HCT116 (cell line): ENCODE measurements around the gene GRIP2. TPM values are rescaled to one million over a fixed set of nuclear protein-coding genes. Genes with fewer than 3 reads are reported as not detected.

Experiments used
- ATAC-seq: fragments of 200-7000 bp; cut with Tn5 transposase; 2 replicates; pipeline ENCODE4 v1.9.1; 2020; ENCODE audit warnings: mild to moderate bottlenecking, moderate library complexity
- BruUV-seq: library from RNA; stranded (reverse); fragments of 400-500 nt; replicated peaks from 2 replicates; lab custom pipeline; 2021; lab: Mats Ljungman, UMichigan
- CTCF ChIA-PET: fragments of 300-600 bp; sonication (Branson Sonifier 250); formaldehyde crosslinking; loops from one replicate; lab custom pipeline; 2021; ENCODE audit warnings: antibody characterized with exemption; lab: Charles Lee
- POLR2A ChIA-PET: fragments of 300-600, 350-600 bp; sonication (Branson Sonifier 250); formaldehyde crosslinking; loops from one replicate; lab custom pipeline; 2021; ENCODE audit warnings: antibody characterized with exemption; lab: Charles Lee
- RAD21 ChIA-PET, 2 experiments: fragments of 300-600 bp; sonication (Branson Sonifier 250); formaldehyde crosslinking; loops; one replicate each; lab custom pipeline; 2023; ENCODE audit warnings: low total read pairs in 2 of 2; ENCODE audit not compliant: uncharacterized antibody in 2 of 2, unreplicated experiment in 2 of 2, low non-redundant PET in 1 of 2; lab: Charles Lee
- DNase-seq: peaks from one replicate; pipeline ENCODE4 v3.0.0-alpha.2; 2010; ENCODE audit warnings: low read depth, low spot score
- H2AFZ ChIP-seq: fragments of 200-600 bp; shearing (Covaris generic), sonication (generic); 2 replicates; pipeline ENCODE4 v1.6.1; 2017; ENCODE audit warnings: low read depth, mixed run types, mixed read lengths, antibody characterized with exemption, low read length; ENCODE audit not compliant: poor library complexity, severe bottlenecking
- H3K27ac ChIP-seq: 2 replicates; pipeline ENCODE4 v1.5.1; 2012; ENCODE audit warnings: low read depth, low read length
- H3K27me3 ChIP-seq: fragments of 200-600 bp; sonication (generic); 2 replicates; pipeline ENCODE4 v1.6.1; 2016; ENCODE audit warnings: mixed run types, low read length, mixed read lengths; ENCODE audit not compliant: insufficient read depth
- H3K36me3 ChIP-seq, 2 experiments: fragments of 200-500 bp in 1 of 2; fragments of 200-600 bp in 1 of 2; sonication (Bioruptor generic) in 1 of 2; sonication (generic) in 1 of 2; 2 replicates each; pipeline versions ENCODE4 v1.5.1 to v1.6.1; 2014 to 2016; ENCODE audit warnings: low read length in 2 of 2, inconsistent platforms in 1 of 2, mixed read lengths in 1 of 2, mixed run types in 1 of 2; ENCODE audit not compliant: insufficient read depth in 2 of 2, control insufficient read depth in 1 of 2
- H3K4me1 ChIP-seq, 2 experiments: fragments of 200-600 bp in 1 of 2; sonication (generic) in 1 of 2; 2 replicates each; pipeline versions ENCODE4 v1.5.1 to v1.6.1; 2012 to 2017; ENCODE audit warnings: low read length in 2 of 2, inconsistent platforms in 1 of 2, mild to moderate bottlenecking in 1 of 2, mixed read lengths in 1 of 2, mixed run types in 1 of 2, moderate library complexity in 1 of 2; ENCODE audit not compliant: insufficient read depth in 2 of 2, control insufficient read depth in 1 of 2
- H3K4me2 ChIP-seq: fragments of 200-600 bp; sonication (generic); 2 replicates; pipeline ENCODE4 v1.6.1; 2017; ENCODE audit warnings: mixed run types, low read length, mixed read lengths
- H3K4me3 ChIP-seq, 2 experiments: fragments of 200-600 bp in 1 of 2; sonication (generic) in 1 of 2; replicated peaks in 1 of 2; 2 replicates each; pipeline ENCODE4 v1.5.1; 2011 to 2016; ENCODE audit warnings: low read length in 2 of 2, control low read depth in 1 of 2, low read depth in 1 of 2, mild to moderate bottlenecking in 1 of 2, mixed read lengths in 1 of 2, mixed run types in 1 of 2
- H3K79me2 ChIP-seq: fragments of 200-600 bp; sonication (generic); 2 replicates; pipeline ENCODE4 v1.6.1; 2017; ENCODE audit warnings: mild to moderate bottlenecking, mixed run types, low read length, moderate library complexity, mixed read lengths; ENCODE audit not compliant: insufficient read depth
- H3K9ac ChIP-seq: fragments of 200-600 bp; sonication (generic); 2 replicates; pipeline ENCODE4 v1.6.1; 2016; ENCODE audit warnings: low read length, mixed read lengths
- H3K9me2 ChIP-seq: fragments of 200-600 bp; sonication (generic), shearing (Covaris generic); 2 replicates; pipeline ENCODE4 v1.6.1; 2017; ENCODE audit warnings: mixed run types, mild to moderate bottlenecking, moderate library complexity; ENCODE audit not compliant: insufficient read depth
- H3K9me3 ChIP-seq, 2 experiments: fragments of 200-500 bp in 1 of 2; fragments of 200-600 bp in 1 of 2; sonication (Bioruptor generic) in 1 of 2; sonication (generic) in 1 of 2; 2 replicates each; pipeline ENCODE4 v1.6.1; 2014 to 2017; ENCODE audit warnings: low read length in 2 of 2, mixed read lengths in 2 of 2, inconsistent platforms in 1 of 2, low read depth in 1 of 2, mild to moderate bottlenecking in 1 of 2, mixed run types in 1 of 2, moderate library complexity in 1 of 2; ENCODE audit not compliant: control insufficient read depth in 1 of 2, insufficient read depth in 1 of 2
- H4K20me1 ChIP-seq: fragments of 200-600 bp; sonication (generic), shearing (Covaris generic); 2 replicates; pipeline ENCODE4 v1.6.1; 2017; ENCODE audit warnings: mixed run types, mild to moderate bottlenecking, moderate library complexity; ENCODE audit not compliant: insufficient read depth
- CEBPB ChIP-seq: IDR thresholded peaks from 2 replicates; pipeline ENCODE4 v1.6.1; 2012; ENCODE audit warnings: low read depth
- EGR1 ChIP-seq: IDR thresholded peaks from 2 replicates; pipeline ENCODE4 v1.6.1; 2012; ENCODE audit warnings: low read depth
- EZH2 ChIP-seq: fragments of 200-600 bp; sonication (generic); IDR thresholded peaks from 2 replicates; pipeline ENCODE4 v1.6.1; 2017; ENCODE audit warnings: antibody characterized with exemption, mixed run types
- JUND ChIP-seq: IDR thresholded peaks from 2 replicates; pipeline ENCODE4 v1.6.1; 2012
- POLR2A ChIP-seq: IDR thresholded peaks from 2 replicates; pipeline ENCODE4 v1.7.0; 2011; ENCODE audit warnings: borderline replicate concordance; ENCODE audit not compliant: insufficient read depth, insufficient read length; ENCODE audit errors: extremely low read depth
- SIN3A ChIP-seq: IDR thresholded peaks from 2 replicates; pipeline ENCODE4 v1.6.1; 2012; ENCODE audit warnings: low read depth
- TCF7L2 ChIP-seq: IDR thresholded peaks from 2 replicates; pipeline ENCODE4 v1.7.0; 2011; ENCODE audit warnings: borderline replicate concordance, inconsistent platforms; ENCODE audit not compliant: insufficient read depth, insufficient read length; ENCODE audit errors: extremely low read depth
- YY1 ChIP-seq: IDR thresholded peaks from 2 replicates; pipeline ENCODE4 v1.6.1; 2011; ENCODE audit warnings: low read length, low read depth, moderate library complexity, mild to moderate bottlenecking; ENCODE audit not compliant: insufficient replicate concordance; ENCODE audit errors: extremely low read depth
- ZFX ChIP-seq: fragments of 450-650 bp; IDR thresholded peaks from 2 replicates; pipeline ENCODE4 v1.6.1; 2017
- ZNF274 ChIP-seq: fragments of 200-500 bp; sonication (Bioruptor generic); IDR thresholded peaks from 2 replicates; pipeline ENCODE4 v1.6.1; 2014; ENCODE audit warnings: mild to moderate bottlenecking, low read depth, low read length, inconsistent platforms
- intact Hi-C: fragments of 100-400 bp; cut with micrococcal nuclease; formaldehyde crosslinking; loops from 2 replicates; pipeline ENCODE4 v1.10.0; 2022
- total RNA-seq: library from RNA; stranded (reverse); gene quantifications from one replicate; pipeline ENCODE4 v1.2.1, GENCODE V29; 2021; ENCODE audit not compliant: unreplicated experiment
- TF ChIP-seq, protein P1 (sequence below): IDR thresholded peaks from 2 replicates; pipeline ENCODE4 v1.6.1; 2012
- TF ChIP-seq, protein P2 (sequence below): IDR thresholded peaks from 2 replicates; pipeline ENCODE4 v1.6.1; 2012
- TF ChIP-seq, protein P3 (sequence below): IDR thresholded peaks from 2 replicates; pipeline ENCODE4 v1.6.1; 2011; ENCODE audit warnings: mild to moderate bottlenecking, low read length, moderate library complexity; ENCODE audit not compliant: insufficient replicate concordance; ENCODE audit errors: extremely low read depth
- TF ChIP-seq, protein P4 (sequence below): IDR thresholded peaks from 2 replicates; pipeline ENCODE4 v1.6.1; 2012; ENCODE audit warnings: low read depth

The GRIP2 gene
- total RNA-seq, 1 experiment from 2014 or later: 0.34 TPM

DNA sequence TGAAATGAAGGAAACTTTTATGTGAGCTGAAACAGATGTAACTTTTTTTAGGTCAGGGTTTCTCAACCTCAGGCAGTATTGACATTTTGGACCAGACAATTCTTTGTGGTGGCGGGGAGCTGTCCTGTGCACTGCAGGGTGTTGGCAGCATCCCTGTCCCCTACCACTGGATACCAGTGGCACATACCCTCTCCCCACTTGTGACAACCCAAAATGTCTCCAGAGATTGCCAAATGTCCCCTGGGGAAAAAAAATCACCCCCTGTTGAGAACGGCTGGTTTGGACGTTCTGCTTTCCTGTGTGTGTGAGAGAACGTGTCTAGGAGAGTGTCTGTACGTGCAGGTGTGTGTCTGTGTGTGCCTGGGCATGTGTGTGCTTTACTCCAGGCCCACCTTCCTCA, 30.7 kb upstream of the GRIP2 start:
- H3K9ac ChIP-seq: no peak overlapping the region
- H3K9me3 ChIP-seq: no peaks in the 10 kb centered on the region
- no peaks in the 10 kb centered on the region for H3K4me1 ChIP-seq
- BruUV-seq: no TSS peak
- H3K79me2 ChIP-seq: no peaks in the 10 kb centered on the region
- no peak for ATAC-seq
- H3K4me2 ChIP-seq: no peak overlapping the region
- H3K27ac ChIP-seq: no peak overlapping the region
- H2AFZ ChIP-seq: no peak overlapping the region
- H3K36me3 ChIP-seq: no peaks in the 10 kb centered on the region
- intact Hi-C loops: no loop called here
- H3K9me2 ChIP-seq: no peaks in the 10 kb centered on the region
- ChIA-PET CTCF (interaction anchor here (1.4 kb wide), 1 partner anchor 22 kb away, joined by 4 read pairs; no protein-coding TSS in a partner anchor), RAD21 (no interaction called here), POLR2A (no interaction called here)
- TF ChIP-seq, protein P1, sequence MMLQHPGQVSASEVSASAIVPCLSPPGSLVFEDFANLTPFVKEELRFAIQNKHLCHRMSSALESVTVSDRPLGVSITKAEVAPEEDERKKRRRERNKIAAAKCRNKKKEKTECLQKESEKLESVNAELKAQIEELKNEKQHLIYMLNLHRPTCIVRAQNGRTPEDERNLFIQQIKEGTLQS: no peak
- TF ChIP-seq JUND (no peak), ZNF274 (no peak), POLR2A (no peak), YY1 (no peak)
- TF ChIP-seq, protein P2, sequence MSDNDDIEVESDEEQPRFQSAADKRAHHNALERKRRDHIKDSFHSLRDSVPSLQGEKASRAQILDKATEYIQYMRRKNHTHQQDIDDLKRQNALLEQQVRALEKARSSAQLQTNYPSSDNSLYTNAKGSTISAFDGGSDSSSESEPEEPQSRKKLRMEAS: no peak
- TF ChIP-seq, protein P3, sequence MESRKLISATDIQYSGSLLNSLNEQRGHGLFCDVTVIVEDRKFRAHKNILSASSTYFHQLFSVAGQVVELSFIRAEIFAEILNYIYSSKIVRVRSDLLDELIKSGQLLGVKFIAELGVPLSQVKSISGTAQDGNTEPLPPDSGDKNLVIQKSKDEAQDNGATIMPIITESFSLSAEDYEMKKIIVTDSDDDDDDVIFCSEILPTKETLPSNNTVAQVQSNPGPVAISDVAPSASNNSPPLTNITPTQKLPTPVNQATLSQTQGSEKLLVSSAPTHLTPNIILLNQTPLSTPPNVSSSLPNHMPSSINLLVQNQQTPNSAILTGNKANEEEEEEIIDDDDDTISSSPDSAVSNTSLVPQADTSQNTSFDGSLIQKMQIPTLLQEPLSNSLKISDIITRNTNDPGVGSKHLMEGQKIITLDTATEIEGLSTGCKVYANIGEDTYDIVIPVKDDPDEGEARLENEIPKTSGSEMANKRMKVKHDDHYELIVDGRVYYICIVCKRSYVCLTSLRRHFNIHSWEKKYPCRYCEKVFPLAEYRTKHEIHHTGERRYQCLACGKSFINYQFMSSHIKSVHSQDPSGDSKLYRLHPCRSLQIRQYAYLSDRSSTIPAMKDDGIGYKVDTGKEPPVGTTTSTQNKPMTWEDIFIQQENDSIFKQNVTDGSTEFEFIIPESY: no peak
- no peaks in the 10 kb centered on the region for H3K27me3 ChIP-seq
- no peaks in the 10 kb centered on the region for H4K20me1 ChIP-seq
- no peak for DNase-seq
- no peak overlapping the region for H3K4me3 ChIP-seq

DNA sequence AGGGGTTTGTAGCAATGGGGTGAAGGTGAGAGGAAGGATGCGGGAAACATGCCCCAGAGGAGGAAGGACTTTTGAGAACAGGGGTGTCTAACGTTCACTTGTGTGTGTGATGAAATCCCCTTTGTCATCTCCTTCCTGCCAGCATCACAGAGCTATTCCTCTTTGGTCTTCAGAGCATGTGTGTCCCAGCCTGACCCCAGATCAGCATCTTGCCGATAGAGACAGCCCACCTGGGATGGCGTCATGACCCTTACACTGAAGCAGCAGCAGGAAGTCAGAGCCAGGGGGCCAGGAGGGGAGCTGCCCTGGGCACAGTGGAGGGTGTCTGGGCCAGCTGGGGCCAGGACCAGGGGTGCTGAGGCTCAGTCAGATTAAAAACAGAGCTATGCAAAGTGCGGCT, 29.9 kb upstream of the GRIP2 start:
- Histone ChIP-seq H3K9me2 (no peaks in the 10 kb centered on the region), H2AFZ (no peak overlapping the region), H3K4me2 (no peak overlapping the region), H3K4me3 (no peak overlapping the region), H3K27me3 (no peaks in the 10 kb centered on the region), H4K20me1 (no peaks in the 10 kb centered on the region), H3K4me1 (no peaks in the 10 kb centered on the region), H3K79me2 (no peaks in the 10 kb centered on the region), H3K36me3 (no peaks in the 10 kb centered on the region), H3K9ac (no peak overlapping the region), H3K9me3 (no peaks in the 10 kb centered on the region), H3K27ac (no peak overlapping the region)
- ChIA-PET CTCF (no interaction called here), RAD21 (no interaction called here), POLR2A (no interaction called here)
- DNase-seq (no peak), ATAC-seq (no peak)
- intact Hi-C loops: no loop called here
- no TSS peak for BruUV-seq
- TF ChIP-seq ZFX: no peak
- no peak for TF ChIP-seq EZH2
- TF ChIP-seq SIN3A: no peak
- no peak for TF ChIP-seq TCF7L2
- TF ChIP-seq EGR1: no peak
- no peak for TF ChIP-seq CEBPB
- TF ChIP-seq, protein P4, sequence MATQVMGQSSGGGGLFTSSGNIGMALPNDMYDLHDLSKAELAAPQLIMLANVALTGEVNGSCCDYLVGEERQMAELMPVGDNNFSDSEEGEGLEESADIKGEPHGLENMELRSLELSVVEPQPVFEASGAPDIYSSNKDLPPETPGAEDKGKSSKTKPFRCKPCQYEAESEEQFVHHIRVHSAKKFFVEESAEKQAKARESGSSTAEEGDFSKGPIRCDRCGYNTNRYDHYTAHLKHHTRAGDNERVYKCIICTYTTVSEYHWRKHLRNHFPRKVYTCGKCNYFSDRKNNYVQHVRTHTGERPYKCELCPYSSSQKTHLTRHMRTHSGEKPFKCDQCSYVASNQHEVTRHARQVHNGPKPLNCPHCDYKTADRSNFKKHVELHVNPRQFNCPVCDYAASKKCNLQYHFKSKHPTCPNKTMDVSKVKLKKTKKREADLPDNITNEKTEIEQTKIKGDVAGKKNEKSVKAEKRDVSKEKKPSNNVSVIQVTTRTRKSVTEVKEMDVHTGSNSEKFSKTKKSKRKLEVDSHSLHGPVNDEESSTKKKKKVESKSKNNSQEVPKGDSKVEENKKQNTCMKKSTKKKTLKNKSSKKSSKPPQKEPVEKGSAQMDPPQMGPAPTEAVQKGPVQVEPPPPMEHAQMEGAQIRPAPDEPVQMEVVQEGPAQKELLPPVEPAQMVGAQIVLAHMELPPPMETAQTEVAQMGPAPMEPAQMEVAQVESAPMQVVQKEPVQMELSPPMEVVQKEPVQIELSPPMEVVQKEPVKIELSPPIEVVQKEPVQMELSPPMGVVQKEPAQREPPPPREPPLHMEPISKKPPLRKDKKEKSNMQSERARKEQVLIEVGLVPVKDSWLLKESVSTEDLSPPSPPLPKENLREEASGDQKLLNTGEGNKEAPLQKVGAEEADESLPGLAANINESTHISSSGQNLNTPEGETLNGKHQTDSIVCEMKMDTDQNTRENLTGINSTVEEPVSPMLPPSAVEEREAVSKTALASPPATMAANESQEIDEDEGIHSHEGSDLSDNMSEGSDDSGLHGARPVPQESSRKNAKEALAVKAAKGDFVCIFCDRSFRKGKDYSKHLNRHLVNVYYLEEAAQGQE: no peak
